ENCODE measurements around the gene TOP1. TPM values are rescaled to one million over a fixed set of nuclear protein-coding genes. Genes with fewer than 3 reads are reported as not detected.

The TOP1 gene
- total RNA-seq, 1 experiment from 2014 or later: 144 TPM

GRCh38 chr20:41121399-41121798 is 92.8 kb downstream of the TOP1 start:
- ChIA-PET POLR2A (no interaction called here), CTCF (interaction anchor here (1.3 to 2.7 kb wide), 3 partner anchors 13 to 131 kb away, joined by 3 to 18 read pairs (median 5); no protein-coding TSS in a partner anchor)
- intact Hi-C loops (cut with micrococcal nuclease; ENCODE audit: unreplicated experiment): no loop called here
- peaks cover 7% of the 10 kb centered on the region; the same call in 1 of the 2 replicates for H3K4me1 ChIP-seq
- no peak overlapping the region for H3K4me3 ChIP-seq (ENCODE audit: low read depth, low read length)
- Mint-ChIP-seq H3K4me1 (ENCODE audit: low read depth, unreplicated experiment) (no peaks in the 10 kb centered on the region), H3K9me3 (ENCODE audit: unreplicated experiment) (no peaks in the 10 kb centered on the region), H3K27ac (ENCODE audit: unreplicated experiment) (no peak overlapping the region), H3K27me3 (ENCODE audit: insufficient read depth, unreplicated experiment) (no peaks in the 10 kb centered on the region), H3K36me3 (ENCODE audit: insufficient read depth, unreplicated experiment) (peaks cover 91% of the 10 kb centered on the region), H3K4me3 (ENCODE audit: unreplicated experiment) (no peak overlapping the region)
- H3K36me3 ChIP-seq (ENCODE audit: control insufficient read depth, insufficient read depth, low read length): peaks cover 15% of the 10 kb centered on the region
- H3K27me3 ChIP-seq (replicated peaks; ENCODE audit: control insufficient read depth, insufficient read depth, low read length): no peaks in the 10 kb centered on the region
- TF ChIP-seq CTCF (IDR thresholded peaks at IDR 0.05; ENCODE audit: insufficient read depth in 1 of 2, low read depth in 1 of 2, low read length in 1 of 2, severe bottlenecking in 1 of 2, unreplicated experiment in 1 of 2): no peak
- no peak for DNase-seq
- no TSS peak for BruUV-seq (replicated peaks)
- H3K9me3 ChIP-seq: no peaks in the 10 kb centered on the region

GRCh38 chr20:41123631-41124030 is 95.0 kb downstream of the TOP1 start:
- DNase-seq: no peak
- Mint-ChIP-seq H3K9me3 (ENCODE audit: unreplicated experiment) (no peaks in the 10 kb centered on the region), H3K36me3 (ENCODE audit: insufficient read depth, unreplicated experiment) (peaks cover 85% of the 10 kb centered on the region), H3K27me3 (ENCODE audit: insufficient read depth, unreplicated experiment) (no peaks in the 10 kb centered on the region), H3K27ac (ENCODE audit: unreplicated experiment) (no peak overlapping the region), H3K4me3 (ENCODE audit: unreplicated experiment) (no peak overlapping the region), H3K4me1 (ENCODE audit: low read depth, unreplicated experiment) (no peaks in the 10 kb centered on the region)
- Histone ChIP-seq H3K36me3 (ENCODE audit: control insufficient read depth, insufficient read depth, low read length) (peaks cover 13% of the 10 kb centered on the region), H3K9me3 (no peaks in the 10 kb centered on the region), H3K27me3 (replicated peaks; ENCODE audit: control insufficient read depth, insufficient read depth, low read length) (no peaks in the 10 kb centered on the region), H3K4me1 (peaks cover 7% of the 10 kb centered on the region; the same call in 1 of the 2 replicates), H3K4me3 (ENCODE audit: low read depth, low read length) (no peak overlapping the region)
- no peak for TF ChIP-seq CTCF (IDR thresholded peaks at IDR 0.05; ENCODE audit: insufficient read depth in 1 of 2, low read depth in 1 of 2, low read length in 1 of 2, severe bottlenecking in 1 of 2, unreplicated experiment in 1 of 2)
- intact Hi-C loops (cut with micrococcal nuclease; ENCODE audit: unreplicated experiment): no loop called here
- POLR2A ChIA-PET: no interaction called here
- CTCF ChIA-PET: interaction anchor here (2.7 kb wide), 1 partner anchor 11 kb away, joined by 18 read pairs; no protein-coding TSS in a partner anchor
- BruUV-seq (replicated peaks): no TSS peak

- Mint-ChIP-seq H3K4me3 (ENCODE audit: unreplicated experiment) (no peak overlapping the region), H3K27ac (ENCODE audit: unreplicated experiment) (no peak overlapping the region), H3K9me3 (ENCODE audit: unreplicated experiment) (no peaks in the 10 kb centered on the region), H3K4me1 (ENCODE audit: low read depth, unreplicated experiment) (no peaks in the 10 kb centered on the region), H3K36me3 (ENCODE audit: insufficient read depth, unreplicated experiment) (peaks cover 77% of the 10 kb centered on the region), H3K27me3 (ENCODE audit: insufficient read depth, unreplicated experiment) (no peaks in the 10 kb centered on the region)
- no peak overlapping the region for H3K4me3 ChIP-seq (ENCODE audit: low read depth, low read length)
- H3K4me1 ChIP-seq: peaks cover 7% of the 10 kb centered on the region; the same call in 1 of the 2 replicates
- H3K9me3 ChIP-seq: no peaks in the 10 kb centered on the region
- ChIA-PET POLR2A (no interaction called here), CTCF (no interaction called here)
- no TSS peak for BruUV-seq (replicated peaks)
- intact Hi-C loops (cut with micrococcal nuclease; ENCODE audit: unreplicated experiment): no loop called here
- DNase-seq: peak in 1 of 2 experiments; percentile 45
- H3K36me3 ChIP-seq (ENCODE audit: control insufficient read depth, insufficient read depth, low read length): peaks cover 13% of the 10 kb centered on the region
- TF ChIP-seq CTCF (IDR thresholded peaks at IDR 0.05; ENCODE audit: insufficient read depth in 1 of 2, low read depth in 1 of 2, low read length in 1 of 2, severe bottlenecking in 1 of 2, unreplicated experiment in 1 of 2): no peak
- H3K27me3 ChIP-seq (replicated peaks; ENCODE audit: control insufficient read depth, insufficient read depth, low read length): no peaks in the 10 kb centered on the region
Observed at GRCh38 chr20:41124451-41125094, 96.0 kb downstream of the TOP1 start.
